ENCODE data around the gene MRPL18. TPM values are rescaled to one million over a fixed set of nuclear protein-coding genes. Genes with fewer than 3 reads are reported as not detected.
"Not testable (repeated sequence)": the region's sequence is repeated elsewhere in the genome, so short reads cannot be mapped to it uniquely, and the experiment has no call there.

Gene MRPL18
- 10 to 100 TPM; 34.8 to 46.2 TPM for total RNA-seq

DNA sequence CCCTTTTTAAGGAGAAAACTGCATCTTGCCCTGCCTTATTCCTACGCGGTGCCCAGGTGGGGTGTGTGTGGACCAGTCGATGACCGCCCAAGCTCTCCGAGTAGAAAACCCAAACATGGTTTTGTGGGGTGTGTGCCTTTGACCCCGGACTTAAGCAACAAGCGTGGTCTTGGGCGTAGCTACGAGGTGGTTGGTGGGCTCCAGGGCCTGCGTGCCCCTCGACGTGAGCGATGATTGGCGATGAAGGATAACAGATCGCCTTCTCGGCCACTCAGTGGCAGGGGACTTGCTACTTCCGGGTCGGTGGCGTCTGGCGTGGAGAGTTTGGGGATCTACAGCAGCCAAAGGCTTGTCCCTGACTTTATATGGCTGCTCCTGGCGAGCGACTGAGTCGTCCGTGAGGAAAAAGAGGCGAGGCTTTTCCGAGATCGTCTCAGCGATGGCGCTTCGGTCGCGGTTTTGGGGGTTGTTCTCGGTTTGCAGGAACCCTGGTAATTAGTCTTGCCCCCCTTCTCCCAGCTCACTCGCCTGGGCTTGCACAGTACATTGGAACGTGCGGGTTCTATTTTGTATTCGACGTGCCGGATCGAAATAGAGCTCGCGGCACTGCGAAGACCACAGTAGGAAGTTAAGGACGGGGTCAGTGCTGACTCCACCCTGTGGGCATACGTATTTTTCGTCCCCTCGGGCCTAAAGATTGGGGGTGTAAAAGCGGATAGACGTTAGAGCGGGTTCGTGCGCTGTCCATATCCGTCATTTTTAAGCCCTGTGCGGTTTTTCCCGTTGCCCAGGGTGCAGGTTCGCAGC lies at the start of gene MRPL18:
MRPL18 (plus strand) TSS at position 319 of the 807 bp plus-strand sequence; CDS start at position 440, 121 bp downstream.
- no peaks in the 10 kb centered on the region for H3K27me3 ChIP-seq (replicated peaks; ENCODE audit: insufficient read depth)
- peaks cover 1% of the 10 kb centered on the region for H3K36me3 ChIP-seq
- H3K4me1 ChIP-seq (ENCODE audit: control insufficient read depth in 1 of 2, low read depth in 2 of 2), result peaks cover 24 to 43% of the 10 kb centered on the region in 2 donors
- TF ChIP-seq, protein P1, sequence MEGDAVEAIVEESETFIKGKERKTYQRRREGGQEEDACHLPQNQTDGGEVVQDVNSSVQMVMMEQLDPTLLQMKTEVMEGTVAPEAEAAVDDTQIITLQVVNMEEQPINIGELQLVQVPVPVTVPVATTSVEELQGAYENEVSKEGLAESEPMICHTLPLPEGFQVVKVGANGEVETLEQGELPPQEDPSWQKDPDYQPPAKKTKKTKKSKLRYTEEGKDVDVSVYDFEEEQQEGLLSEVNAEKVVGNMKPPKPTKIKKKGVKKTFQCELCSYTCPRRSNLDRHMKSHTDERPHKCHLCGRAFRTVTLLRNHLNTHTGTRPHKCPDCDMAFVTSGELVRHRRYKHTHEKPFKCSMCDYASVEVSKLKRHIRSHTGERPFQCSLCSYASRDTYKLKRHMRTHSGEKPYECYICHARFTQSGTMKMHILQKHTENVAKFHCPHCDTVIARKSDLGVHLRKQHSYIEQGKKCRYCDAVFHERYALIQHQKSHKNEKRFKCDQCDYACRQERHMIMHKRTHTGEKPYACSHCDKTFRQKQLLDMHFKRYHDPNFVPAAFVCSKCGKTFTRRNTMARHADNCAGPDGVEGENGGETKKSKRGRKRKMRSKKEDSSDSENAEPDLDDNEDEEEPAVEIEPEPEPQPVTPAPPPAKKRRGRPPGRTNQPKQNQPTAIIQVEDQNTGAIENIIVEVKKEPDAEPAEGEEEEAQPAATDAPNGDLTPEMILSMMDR (IDR thresholded peaks at IDR 0.05), result no peak
- peak within 1 kb of the TSS; percentile 89 to 91 for H3K27ac ChIP-seq
- H3K9me3 ChIP-seq, result no peaks in the 10 kb centered on the region
- H3K4me3 ChIP-seq, result peak within 1 kb of the TSS; percentile 93
- ATAC-seq (ENCODE audit: insufficient number of reproducible peaks, low FRiP score, low read depth) (peak; percentile 78), DNase-seq (ENCODE audit: low spot score) (peak; percentile 85)

DNA sequence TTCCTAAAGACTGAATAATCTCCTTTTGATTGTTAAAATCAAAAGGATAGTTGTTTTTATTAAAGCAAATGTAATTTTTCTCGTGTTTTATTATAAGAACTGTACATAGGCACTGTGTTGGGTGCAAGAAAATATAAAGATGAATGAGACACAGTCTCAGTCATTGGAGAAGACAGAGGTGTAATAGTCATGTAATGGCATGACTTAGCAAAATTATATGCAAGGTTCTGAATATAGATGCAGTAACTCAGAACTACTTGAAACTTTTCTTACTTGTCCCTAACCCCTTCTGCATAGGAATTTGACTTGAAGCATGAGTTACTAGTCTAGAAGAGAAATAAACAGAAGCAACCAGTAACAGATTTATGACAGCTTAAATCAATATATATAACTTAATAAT lies 48.1 kb upstream of the MRPL18 start:
- H3K4me1 ChIP-seq (ENCODE audit: control insufficient read depth in 1 of 2, low read depth in 2 of 2), result peaks cover 3 to 12% of the 10 kb centered on the region in 2 donors
- no peak for DNase-seq (ENCODE audit: low spot score)
- ATAC-seq (ENCODE audit: insufficient number of reproducible peaks, low FRiP score, low read depth), result no peak
- H3K27ac ChIP-seq, result no peak overlapping the region
- peaks cover 47% of the 10 kb centered on the region for H3K36me3 ChIP-seq
- no peaks in the 10 kb centered on the region for H3K9me3 ChIP-seq
- TF ChIP-seq, protein P1 (IDR thresholded peaks at IDR 0.05), result no peak
- H3K4me3 ChIP-seq, result no peak overlapping the region
- no peaks in the 10 kb centered on the region for H3K27me3 ChIP-seq (replicated peaks; ENCODE audit: insufficient read depth)

DNA sequence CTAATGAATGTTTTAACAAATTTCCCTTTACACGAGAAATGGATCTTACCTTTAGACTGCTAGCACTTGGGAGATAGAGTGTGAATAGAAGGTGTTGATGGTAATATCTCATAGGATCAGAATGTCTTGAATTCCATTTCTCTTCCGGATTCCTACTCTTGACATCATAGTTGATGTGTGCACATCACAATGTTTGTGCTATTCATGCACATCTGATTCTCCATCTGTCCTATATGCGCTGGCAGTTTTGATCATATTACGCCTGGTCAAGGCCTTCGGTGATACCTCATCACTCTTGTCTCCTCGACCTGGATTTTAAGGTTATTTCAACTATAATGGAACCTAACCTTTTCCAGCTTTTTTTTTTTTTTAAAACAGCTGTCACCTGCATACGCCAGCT lies 45.2 kb upstream of the MRPL18 start:
- no peak overlapping the region for H3K4me3 ChIP-seq
- no peaks in the 10 kb centered on the region for H3K27me3 ChIP-seq (replicated peaks; ENCODE audit: insufficient read depth)
- no peak overlapping the region for H3K27ac ChIP-seq
- ATAC-seq (ENCODE audit: insufficient number of reproducible peaks, low FRiP score, low read depth) (no peak), DNase-seq (ENCODE audit: low spot score) (no peak)
- H3K9me3 ChIP-seq, result no peaks in the 10 kb centered on the region
- H3K4me1 ChIP-seq (ENCODE audit: control insufficient read depth in 1 of 2, low read depth in 2 of 2), result no peaks in the 10 kb centered on the region
- TF ChIP-seq, protein P1 (IDR thresholded peaks at IDR 0.05), result no peak
- H3K36me3 ChIP-seq, result peaks cover 60% of the 10 kb centered on the region

DNA sequence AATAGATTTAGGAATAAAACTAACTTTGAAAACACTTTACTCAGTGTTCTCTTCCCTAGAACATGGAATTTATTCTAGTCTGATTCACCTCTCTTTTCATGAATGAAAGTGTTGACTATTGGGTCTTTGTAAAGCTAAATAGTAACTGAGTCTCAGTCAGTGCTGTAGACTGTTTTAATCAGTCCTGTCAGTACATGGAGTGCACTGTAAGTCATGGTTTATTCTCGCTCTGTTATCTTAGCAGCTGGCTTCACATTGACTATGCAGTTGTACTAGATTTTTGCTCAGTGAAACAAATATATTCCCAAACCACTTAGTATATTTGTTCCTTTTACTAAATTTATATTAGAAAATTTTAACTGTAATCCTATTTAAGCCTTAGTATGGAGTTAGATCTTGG lies 43.5 kb upstream of the MRPL18 start:
- ATAC-seq (ENCODE audit: insufficient number of reproducible peaks, low FRiP score, low read depth) (no peak), DNase-seq (ENCODE audit: low spot score) (no peak)
- H3K4me1 ChIP-seq (ENCODE audit: control insufficient read depth in 1 of 2, low read depth in 2 of 2), result no peaks in the 10 kb centered on the region
- H3K36me3 ChIP-seq, result peaks cover 50% of the 10 kb centered on the region
- H3K4me3 ChIP-seq, result no peak overlapping the region
- no peak overlapping the region for H3K27ac ChIP-seq
- TF ChIP-seq, protein P1 (IDR thresholded peaks at IDR 0.05), result no peak
- no peaks in the 10 kb centered on the region for H3K9me3 ChIP-seq
- H3K27me3 ChIP-seq (replicated peaks; ENCODE audit: insufficient read depth), result no peaks in the 10 kb centered on the region

DNA sequence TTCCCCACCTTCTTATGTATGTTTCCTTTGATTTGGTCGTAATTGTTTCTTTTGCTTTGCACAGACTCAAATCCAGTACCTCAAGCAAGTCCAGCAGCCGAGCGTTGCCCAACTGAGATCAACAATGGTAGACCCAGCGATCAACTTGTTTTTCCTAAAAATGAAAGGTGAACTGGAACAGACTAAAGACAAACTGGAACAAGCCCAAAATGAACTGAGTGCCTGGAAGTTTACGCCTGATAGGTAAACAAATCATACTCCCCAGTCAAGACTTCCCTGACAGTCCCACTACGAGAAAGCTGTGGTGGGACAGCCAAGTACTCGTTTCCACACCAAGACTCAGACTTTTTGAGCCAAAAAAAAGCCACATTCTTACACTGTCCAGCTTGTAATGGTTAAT lies 42.1 kb upstream of the MRPL18 start:
- not testable (repeated sequence) for H3K4me1 ChIP-seq (ENCODE audit: control insufficient read depth in 1 of 2, low read depth in 2 of 2); H3K27ac ChIP-seq; DNase-seq (ENCODE audit: low spot score); H3K27me3 ChIP-seq (replicated peaks; ENCODE audit: insufficient read depth); ATAC-seq (ENCODE audit: insufficient number of reproducible peaks, low FRiP score, low read depth); H3K9me3 ChIP-seq; H3K4me3 ChIP-seq
- H3K36me3 ChIP-seq, result peaks cover 49% of the 10 kb centered on the region

All from thoracic aorta (tissue), 2 donors.